ENCODE measurements around the gene SYNPO2.

DNA sequence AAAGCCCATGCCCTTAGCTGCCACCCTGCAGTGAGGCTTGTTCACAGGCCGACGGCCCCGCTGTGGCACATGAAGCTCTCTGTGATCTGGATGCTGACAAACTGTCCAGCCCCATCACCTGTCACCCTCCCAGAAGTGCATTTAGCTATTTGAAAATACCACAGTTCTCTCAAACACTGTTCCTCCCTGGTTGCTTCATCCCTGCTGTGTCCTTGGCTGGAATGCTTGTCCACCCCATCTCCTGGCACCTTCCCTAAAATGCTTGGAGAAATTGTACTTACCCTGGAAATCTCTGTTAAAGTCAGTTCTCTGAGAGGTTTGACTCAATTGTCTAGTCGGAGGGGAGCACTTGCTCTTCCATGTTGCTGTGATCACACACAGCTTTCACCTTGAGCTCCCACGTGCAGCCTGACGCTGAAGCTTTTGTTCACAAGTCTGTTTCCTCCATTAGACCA is 10.1 kb downstream of the SYNPO2 start:
- TF ChIP-seq POLR2AphosphoS5 (IDR thresholded peaks at IDR 0.05; ENCODE audit: low read depth, low read length) (no peak), REST (IDR thresholded peaks at IDR 0.05; ENCODE audit: low read depth) (no peak), EZH2 (IDR thresholded peaks at IDR 0.05) (no peak), CTCF (IDR thresholded peaks at IDR 0.05 in 2 of 3, conservative IDR thresholded peaks at IDR 0.05 in 1 of 3; ENCODE audit: borderline replicate concordance in 1 of 3, insufficient read depth in 1 of 3, low read depth in 2 of 3, low read length in 2 of 3) (no peak)
